Tongue (tissue), 2 donors: ENCODE results near the gene STAP1. TPM values are rescaled to one million over a fixed set of nuclear protein-coding genes. Genes with fewer than 3 reads are reported as not detected.
A peak's percentile ranks its signal among the peaks of the same experiment; 100 is the strongest.
"Not testable (repeated sequence)": the region's sequence is repeated elsewhere in the genome, so short reads cannot be mapped to it uniquely, and the experiment has no call there.

ENCODE experiments used
- DNase-seq: peaks from one replicate; pipeline ENCODE4 v3.0.0-alpha.2; 2015
- total RNA-seq: library from RNA; depleted of rRNA; stranded (reverse); fragments of >200 nt; gene quantifications from one replicate; pipeline ENCODE4 v1.2.3, GENCODE V29; 2014

Gene STAP1, protein sequence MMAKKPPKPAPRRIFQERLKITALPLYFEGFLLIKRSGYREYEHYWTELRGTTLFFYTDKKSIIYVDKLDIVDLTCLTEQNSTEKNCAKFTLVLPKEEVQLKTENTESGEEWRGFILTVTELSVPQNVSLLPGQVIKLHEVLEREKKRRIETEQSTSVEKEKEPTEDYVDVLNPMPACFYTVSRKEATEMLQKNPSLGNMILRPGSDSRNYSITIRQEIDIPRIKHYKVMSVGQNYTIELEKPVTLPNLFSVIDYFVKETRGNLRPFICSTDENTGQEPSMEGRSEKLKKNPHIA
- 0.21 TPM for total RNA-seq

GRCh38 chr4:67558493-67558892, at the start of gene STAP1:
Gene STAP1, plus strand, starts transcription at chr4:67558727. Its CDS starts 83 bp downstream, at chr4:67558810.
- no peak for DNase-seq

DNA sequence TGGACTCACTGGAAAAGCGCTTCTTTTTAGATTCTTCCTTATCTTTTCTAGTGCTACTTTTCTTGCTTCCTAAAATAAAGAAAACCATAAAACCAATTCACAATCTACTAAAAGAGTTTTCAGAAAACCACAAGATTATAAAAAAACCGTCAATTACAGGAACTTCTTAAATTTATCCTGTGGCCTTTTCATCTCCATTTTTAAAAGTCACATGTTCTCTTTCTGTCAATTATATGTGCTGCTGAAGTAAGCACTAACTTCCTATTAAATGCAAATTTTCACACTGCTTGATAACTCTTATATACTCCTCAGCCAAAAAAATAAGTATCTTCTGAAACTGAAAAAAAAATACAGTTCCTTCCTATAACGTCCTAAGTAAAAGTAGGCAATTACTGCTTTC, 46.0 kb upstream of the STAP1 start:
- DNase-seq = no peak

DNA sequence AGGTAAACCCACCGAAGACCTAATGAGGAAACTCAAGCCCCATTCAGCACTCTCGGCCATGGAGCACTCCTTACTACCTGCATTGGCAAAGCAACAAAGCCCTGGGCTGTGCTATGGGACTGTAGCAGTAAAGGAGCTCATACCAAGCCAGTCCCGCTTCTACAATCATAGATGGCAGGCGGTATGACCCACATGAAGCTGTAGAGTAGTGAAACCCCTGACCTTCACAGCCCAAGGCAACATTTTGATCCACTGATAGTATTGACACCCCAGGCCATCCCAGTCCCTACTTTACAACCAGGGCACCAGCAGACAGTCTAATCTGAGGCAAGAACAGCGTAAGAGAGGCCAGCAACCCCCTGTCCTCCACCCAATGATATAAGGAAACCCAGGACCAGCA, 38.4 kb upstream of the STAP1 start:
- no peak for DNase-seq

- no peak for DNase-seq
These were observed 37.0 kb upstream of the STAP1 start for GRCh38 chr4:67521506-67521905.

DNA sequence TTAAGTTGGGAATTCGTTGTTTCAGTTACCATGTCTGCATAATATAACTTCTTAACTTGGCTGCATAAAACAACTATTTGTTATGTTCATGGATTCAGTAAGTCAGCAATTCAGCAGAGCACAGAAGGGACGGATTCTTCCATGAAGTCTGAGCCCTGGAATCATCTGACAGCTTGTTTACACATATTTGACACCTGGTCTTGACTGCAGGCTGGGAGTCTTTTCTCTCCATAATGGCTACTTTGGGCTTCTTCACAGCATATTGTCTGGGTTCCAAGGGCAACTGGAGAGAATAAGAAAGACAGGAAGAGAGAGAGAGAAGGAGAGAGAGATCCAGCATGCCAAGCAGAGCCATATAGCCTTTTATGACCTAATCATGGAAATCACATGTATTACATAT, 36.3 kb upstream of the STAP1 start:
- DNase-seq = peak; percentile 37

GRCh38 chr4:67522851-67523671, 35.5 kb upstream of the STAP1 start:
- no peak for DNase-seq

DNA sequence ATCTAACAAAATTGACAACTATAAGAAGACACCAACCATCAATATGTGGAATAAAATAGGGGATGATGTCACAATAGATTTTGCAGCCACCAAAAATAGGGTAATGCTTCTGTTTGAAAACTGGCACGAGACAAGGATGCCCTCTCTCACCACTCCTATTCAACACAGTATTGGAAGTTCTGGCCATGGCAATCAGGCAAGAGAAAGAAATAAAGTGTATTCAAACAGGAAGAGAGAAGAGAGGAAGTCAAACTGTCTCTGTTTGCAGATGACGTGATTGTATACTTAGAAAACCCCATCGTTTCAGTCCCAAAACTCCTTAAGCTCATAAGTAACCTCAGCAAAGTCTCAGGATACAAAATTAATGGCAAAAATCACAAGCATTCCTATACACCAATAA, 34.4 kb upstream of the STAP1 start:
- DNase-seq = not testable (repeated sequence)

- peak; percentile 48 for DNase-seq
These were observed 27.1 kb upstream of the STAP1 start for GRCh38 chr4:67531379-67531962.

DNA sequence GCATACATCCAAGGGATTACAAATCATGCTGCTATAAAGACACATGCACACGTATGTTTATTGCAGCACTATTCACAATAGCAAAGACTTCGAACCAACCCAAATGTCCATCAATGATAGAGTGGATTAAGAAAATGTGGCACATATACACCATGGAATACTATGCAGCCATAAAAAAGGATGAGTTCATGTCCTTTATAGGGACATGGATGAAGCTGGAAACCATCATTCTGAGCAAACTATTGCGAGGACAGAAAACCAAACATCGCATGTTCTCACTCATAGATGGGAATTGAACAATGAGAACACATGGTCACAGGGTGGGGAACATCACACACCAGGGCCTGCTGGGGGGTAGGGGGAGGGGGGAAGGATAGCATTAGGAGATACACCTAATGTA, 26.1 kb upstream of the STAP1 start:
- DNase-seq = not testable (repeated sequence)

DNA sequence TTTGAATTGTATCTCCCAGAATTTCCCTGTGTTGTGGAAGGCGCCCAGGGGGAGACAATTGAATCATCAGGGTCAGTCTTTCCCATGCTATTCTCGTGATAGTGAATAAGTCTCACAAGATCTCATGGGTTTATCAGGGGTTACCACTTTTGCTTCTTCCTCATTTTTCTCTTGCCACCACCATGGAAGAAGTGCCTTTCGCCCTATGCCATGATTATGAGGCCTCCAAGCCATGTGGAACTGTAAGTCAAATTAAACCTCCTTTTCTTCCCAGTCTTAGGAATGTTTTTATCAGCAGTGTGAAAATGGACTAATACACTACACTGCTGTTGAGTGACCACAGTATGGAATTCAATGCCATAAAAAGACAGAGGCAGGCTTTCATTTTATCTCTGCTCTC, 25.4 kb upstream of the STAP1 start:
- DNase-seq = no peak

GRCh38 chr4:67535280-67535840, 23.2 kb upstream of the STAP1 start:
- no peak for DNase-seq

GRCh38 chr4:67539830-67540229, 18.7 kb upstream of the STAP1 start:
- DNase-seq = no peak

- DNase-seq = no peak
These were observed 16.5 kb upstream of the STAP1 start for GRCh38 chr4:67542076-67542475.

DNA sequence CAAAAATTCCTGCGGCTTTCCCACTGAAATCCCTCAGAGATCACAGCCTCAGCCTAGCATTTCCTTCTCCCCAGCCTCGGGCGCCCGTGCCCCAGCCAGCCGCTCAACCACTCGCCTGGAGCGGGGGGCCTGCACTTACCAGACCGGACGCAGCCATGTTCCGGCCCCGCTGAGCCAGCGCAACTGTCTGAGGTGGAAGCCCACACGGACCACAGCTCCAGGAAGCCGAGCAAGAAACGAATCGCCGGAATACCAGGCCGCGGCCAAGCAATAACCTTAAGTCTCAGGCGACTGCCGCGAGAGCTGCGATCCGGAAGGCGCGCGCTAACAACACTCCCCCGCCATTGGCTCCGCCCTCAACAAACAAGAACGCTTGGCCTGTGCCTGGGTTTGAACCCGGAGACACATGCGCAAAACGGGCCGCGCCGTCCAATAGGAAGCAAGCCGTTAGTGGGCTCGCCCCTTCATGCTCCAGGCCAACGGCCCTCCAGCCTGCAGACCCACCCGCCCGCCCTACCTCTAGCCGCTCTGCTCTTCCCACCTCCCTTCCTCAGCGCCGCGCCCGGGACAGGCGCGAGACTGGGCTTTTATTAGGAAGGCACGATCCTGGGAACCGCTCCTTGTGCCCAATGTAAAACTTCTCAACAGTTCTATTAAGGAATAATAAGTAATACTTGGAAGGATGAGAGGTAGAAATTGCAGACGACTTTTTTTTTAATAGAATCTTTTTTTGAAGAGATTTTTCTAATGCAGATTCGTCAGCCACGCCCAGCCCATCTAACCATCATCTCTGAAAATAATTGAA, 13.1 kb upstream of the STAP1 start, which contains the start of gene CENPC:
Gene CENPC, minus strand, starts transcription at position 305 of the 805 bp plus-strand sequence. Its CDS starts 148 bp downstream, at position 157.
- peak; percentile 99 for DNase-seq

DNA sequence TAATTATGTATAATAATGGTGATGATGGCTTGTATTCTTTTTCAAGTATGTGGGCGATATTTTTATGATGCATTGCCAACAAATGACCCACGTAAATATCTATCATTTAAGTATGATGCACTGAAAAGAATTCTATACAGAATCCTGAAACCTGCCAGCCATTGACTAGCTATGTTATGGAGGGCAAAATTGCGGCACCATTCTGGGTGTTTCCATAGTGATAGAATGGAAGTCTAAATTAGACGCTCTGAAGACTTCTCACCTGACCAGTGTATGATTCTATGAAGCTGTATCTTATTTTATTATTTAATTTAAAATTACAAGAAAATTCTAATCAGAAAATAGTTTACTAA, 12.5 kb upstream of the STAP1 start:
- DNase-seq = no peak

- DNase-seq = peak; percentile 19
These were observed 11.6 kb upstream of the STAP1 start for GRCh38 chr4:67546971-67547370.

- DNase-seq = no peak
These were observed 9.4 kb upstream of the STAP1 start for GRCh38 chr4:67549123-67549522.

GRCh38 chr4:67550451-67550850, 8.1 kb upstream of the STAP1 start:
- no peak for DNase-seq

- DNase-seq = no peak
These were observed 7.7 kb upstream of the STAP1 start for GRCh38 chr4:67550857-67551256.

GRCh38 chr4:67552146-67552792, 6.3 kb upstream of the STAP1 start:
- not testable (repeated sequence) for DNase-seq

GRCh38 chr4:67554096-67554495, 4.4 kb upstream of the STAP1 start:
- no peak for DNase-seq

GRCh38 chr4:67555447-67555846, 3.1 kb upstream of the STAP1 start:
- no peak for DNase-seq
